Testis (tissue), 3 donors: ENCODE results near the gene ETS2. TPM values are rescaled to one million over a fixed set of nuclear protein-coding genes. Genes with fewer than 3 reads are reported as not detected.
A peak's percentile ranks its signal among the peaks of the same experiment; 100 is the strongest.

ENCODE experiments used
- DNase-seq: peaks from one replicate; pipeline ENCODE4 v3.0.0-alpha.2; 2019
- H3K27ac ChIP-seq, 2 donors: fragments of 200-600 bp; sonication (generic); one replicate each; pipeline ENCODE4 v1.5.1; 2019
- H3K27me3 ChIP-seq: fragments of 200-600 bp; sonication (generic); one replicate; pipeline ENCODE4 v1.5.1; 2019
- H3K36me3 ChIP-seq: fragments of 200-600 bp; sonication (generic); one replicate; pipeline ENCODE4 v1.5.1; 2017; ENCODE audit warnings: low read depth; ENCODE audit errors: missing control alignments
- H3K4me1 ChIP-seq: fragments of 200-600 bp; sonication (generic); one replicate; pipeline ENCODE4 v1.5.1; 2019
- H3K4me3 ChIP-seq, 2 donors: fragments of 200-600 bp; sonication (generic); one replicate each; pipeline ENCODE4 v1.5.1; 2017 to 2019
- H3K9me3 ChIP-seq: fragments of 200-600 bp; sonication (generic); one replicate; pipeline ENCODE4 v1.5.1; 2017
- POLR2A ChIP-seq: fragments of 450-650 bp; IDR thresholded peaks from one replicate; pipeline ENCODE4 v1.6.1; 2017; ENCODE audit warnings: antibody characterized with exemption, mild to moderate bottlenecking, moderate library complexity
- WGBS, 2 donors: methylation state at CpG; one replicate each; pipeline ENCODE4 v1.1.5; 2018; 5-methylcytosine and 5-hydroxymethylcytosine counted together
- intact Hi-C: fragments of 100-400 bp; cut with DNase I; formaldehyde crosslinking; loops from one replicate; pipeline ENCODE4 v1.15.1; 2023; ENCODE audit warnings: low total_unique reads
- polyA plus RNA-seq: library from polyadenylated mRNA; stranded (reverse); fragments of 350-450 nt; fragmentation: Illumina TruSeq; extraction: RNeasy Lipid Tissue Mini Kit (QIAGEN cat#74804); gene quantifications from one replicate; pipeline ENCODE4 v1.2.3, GENCODE V29; 2014; ENCODE audit warnings: low read depth, low replicate concordance; ENCODE audit not compliant: insufficient read depth
- total RNA-seq, 2 donors: library from RNA; depleted of rRNA; stranded (reverse); fragments of >200 nt; gene quantifications; one replicate each; pipeline ENCODE4 v1.2.3, GENCODE V29; 2016
- TF ChIP-seq, protein P1 (sequence below), 3 experiments: fragments of 450-650 bp in 2 of 3; fragments of 200-600 bp in 1 of 3; sonication (generic) in 1 of 3; IDR thresholded peaks; one replicate each; pipeline ENCODE4 v1.5.1; 2016 to 2019; ENCODE audit warnings: antibody characterized with exemption in 3 of 3, mild to moderate bottlenecking in 2 of 3, moderate library complexity in 1 of 3

ETS2 gene
- total and polyA plus RNA-seq, 3 donors from 2014 or later: 13.3 to 19.8 (median 16.2) TPM

DNA sequence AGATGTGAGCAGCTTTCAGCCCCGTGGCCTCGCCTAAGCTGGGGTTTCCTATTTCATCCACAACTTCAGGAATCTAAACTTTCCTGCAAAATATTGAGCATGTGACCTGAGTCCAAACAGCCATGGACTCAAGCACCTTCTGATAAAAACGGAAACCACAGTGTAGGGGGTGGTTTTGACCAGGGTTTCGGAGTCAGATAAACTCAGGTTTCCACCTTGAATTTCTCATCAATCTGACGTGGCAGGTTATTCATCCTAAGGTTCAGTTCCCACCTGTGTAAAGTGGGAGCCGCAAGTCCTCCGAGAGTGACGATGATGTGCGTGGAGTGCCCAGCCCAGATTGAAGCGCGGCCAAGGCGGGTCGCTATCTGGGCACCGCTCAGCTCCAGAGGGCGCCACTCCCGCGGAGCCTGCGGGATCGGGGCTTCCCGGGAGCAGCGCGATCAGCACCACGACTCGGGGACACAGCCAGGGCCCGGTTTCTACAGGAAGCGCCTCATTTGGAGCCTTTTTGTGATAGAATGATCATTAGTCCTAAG, 871 bp upstream of the ETS2 start:
- TF ChIP-seq, protein P1, sequence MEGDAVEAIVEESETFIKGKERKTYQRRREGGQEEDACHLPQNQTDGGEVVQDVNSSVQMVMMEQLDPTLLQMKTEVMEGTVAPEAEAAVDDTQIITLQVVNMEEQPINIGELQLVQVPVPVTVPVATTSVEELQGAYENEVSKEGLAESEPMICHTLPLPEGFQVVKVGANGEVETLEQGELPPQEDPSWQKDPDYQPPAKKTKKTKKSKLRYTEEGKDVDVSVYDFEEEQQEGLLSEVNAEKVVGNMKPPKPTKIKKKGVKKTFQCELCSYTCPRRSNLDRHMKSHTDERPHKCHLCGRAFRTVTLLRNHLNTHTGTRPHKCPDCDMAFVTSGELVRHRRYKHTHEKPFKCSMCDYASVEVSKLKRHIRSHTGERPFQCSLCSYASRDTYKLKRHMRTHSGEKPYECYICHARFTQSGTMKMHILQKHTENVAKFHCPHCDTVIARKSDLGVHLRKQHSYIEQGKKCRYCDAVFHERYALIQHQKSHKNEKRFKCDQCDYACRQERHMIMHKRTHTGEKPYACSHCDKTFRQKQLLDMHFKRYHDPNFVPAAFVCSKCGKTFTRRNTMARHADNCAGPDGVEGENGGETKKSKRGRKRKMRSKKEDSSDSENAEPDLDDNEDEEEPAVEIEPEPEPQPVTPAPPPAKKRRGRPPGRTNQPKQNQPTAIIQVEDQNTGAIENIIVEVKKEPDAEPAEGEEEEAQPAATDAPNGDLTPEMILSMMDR (IDR thresholded peaks at IDR 0.05): peak; percentile 6 to 45 (median 14)
- TF ChIP-seq POLR2A: no peak
- WGBS, 2 donors: 22 to 27% methylated on average over 9 to 26 of the region's 26 CpGs
- no peaks in the 10 kb centered on the region for H3K27me3 ChIP-seq
- peak overlapping the region; percentile 80 to 82 for H3K4me3 ChIP-seq
- no peaks in the 10 kb centered on the region for H3K36me3 ChIP-seq
- peak overlapping the region; percentile 81 to 89 for H3K27ac ChIP-seq
- intact Hi-C loops: no loop called here
- no peaks in the 10 kb centered on the region for H3K9me3 ChIP-seq
- peaks cover 8% of the 10 kb centered on the region for H3K4me1 ChIP-seq
- DNase-seq: peak; percentile 74

DNA sequence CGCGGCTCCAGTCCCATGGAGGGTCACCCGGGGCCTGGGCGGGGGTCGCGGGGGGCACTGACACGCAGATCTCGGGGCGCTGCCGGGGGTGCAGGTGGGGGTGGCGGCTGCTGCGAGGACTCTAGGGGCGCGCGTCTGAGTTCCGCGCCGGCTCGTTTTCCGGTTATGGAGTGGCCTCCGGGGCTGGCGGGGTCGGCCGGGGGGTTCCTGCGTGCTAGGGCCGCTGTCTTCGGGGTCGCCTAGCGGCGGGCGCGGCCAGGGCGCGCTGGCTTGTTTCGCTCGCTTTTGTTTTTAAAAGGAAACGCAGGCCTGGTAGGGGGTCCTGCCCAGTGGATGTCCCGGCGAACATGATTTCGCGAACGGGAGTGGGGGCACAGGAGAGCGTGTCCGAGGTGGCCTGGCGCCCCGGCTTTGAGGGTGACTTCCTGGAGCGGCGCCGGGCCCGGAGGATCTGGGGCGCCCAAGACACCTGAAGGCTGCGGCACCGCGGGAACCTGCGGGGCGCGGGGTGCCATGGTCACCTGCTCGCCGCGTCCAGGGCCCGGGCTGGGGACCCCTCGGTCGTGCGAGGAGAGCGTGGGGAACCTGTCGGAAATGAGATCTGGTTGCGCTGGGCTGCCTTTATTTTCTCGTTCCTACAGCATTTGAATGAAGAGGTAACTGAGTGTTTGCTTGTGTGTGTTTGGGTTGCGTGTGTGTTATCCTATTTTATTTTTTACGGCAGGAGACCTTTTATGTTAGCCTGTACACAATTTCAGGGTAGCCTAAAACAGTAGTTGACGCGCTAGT, 618 bp downstream of the ETS2 start:
- H3K4me1 ChIP-seq: peaks cover 8% of the 10 kb centered on the region
- no peaks in the 10 kb centered on the region for H3K9me3 ChIP-seq
- peak overlapping the region; percentile 81 to 89 for H3K27ac ChIP-seq
- no peaks in the 10 kb centered on the region for H3K27me3 ChIP-seq
- intact Hi-C loops: no loop called here
- no peak for DNase-seq
- H3K36me3 ChIP-seq: no peaks in the 10 kb centered on the region
- TF ChIP-seq POLR2A: no peak
- TF ChIP-seq, protein P1 (IDR thresholded peaks at IDR 0.05): no peak
- 1% methylated on average over 29 to 66 of the region's 72 CpGs for WGBS, 2 donors
- peak overlapping the region; percentile 80 to 82 for H3K4me3 ChIP-seq

DNA sequence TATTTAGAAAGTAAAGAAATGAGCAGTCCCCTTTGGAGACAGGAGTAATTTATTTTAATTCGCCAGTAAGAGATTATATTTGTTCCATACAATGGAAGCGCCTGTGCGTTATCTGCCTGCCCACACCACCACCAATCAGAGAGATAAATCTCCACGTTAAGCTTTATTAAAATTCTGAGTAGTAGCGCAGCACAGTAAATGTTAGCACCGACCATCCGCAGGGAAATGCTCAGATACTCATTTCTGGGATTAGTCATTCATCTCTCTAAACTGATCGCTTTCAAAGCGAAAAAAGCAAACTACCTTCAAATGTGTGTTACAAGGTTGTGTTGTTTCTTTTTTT, 1.2 kb downstream of the ETS2 start:
- intact Hi-C loops: no loop called here
- Histone ChIP-seq H3K4me3 (peak overlapping the region; percentile 80 to 82), H3K4me1 (peaks cover 8% of the 10 kb centered on the region), H3K27me3 (no peaks in the 10 kb centered on the region), H3K9me3 (no peaks in the 10 kb centered on the region), H3K36me3 (no peaks in the 10 kb centered on the region), H3K27ac (peak overlapping the region; percentile 81 to 89)
- DNase-seq: no peak
- no peak for TF ChIP-seq POLR2A
- TF ChIP-seq, protein P1 (IDR thresholded peaks at IDR 0.05): no peak
- WGBS, 2 donors: 7 to 13% methylated on average over 9 of the region's 9 CpGs

DNA sequence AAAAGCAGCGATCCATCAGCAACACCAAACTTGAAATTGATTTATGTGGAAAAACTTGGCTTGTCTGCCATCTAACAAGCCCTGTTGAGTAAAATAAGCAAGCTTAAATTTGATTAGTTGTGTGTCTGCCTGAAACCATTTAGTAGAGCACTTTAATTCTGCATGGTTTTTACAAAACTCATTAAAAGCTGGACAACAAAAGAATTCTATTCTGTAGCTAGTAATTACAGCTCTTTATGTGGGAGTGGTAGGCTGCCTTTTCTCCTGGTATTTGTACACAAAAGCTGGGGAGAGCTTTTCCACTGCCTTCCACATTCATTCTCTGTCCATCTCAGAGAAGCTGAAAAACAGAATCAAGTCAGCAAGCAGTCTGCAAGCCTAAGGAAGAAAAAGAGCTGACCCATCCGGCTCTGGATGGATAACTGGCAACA, 1.7 kb downstream of the ETS2 start:
- H3K9me3 ChIP-seq: no peaks in the 10 kb centered on the region
- H3K27me3 ChIP-seq: no peaks in the 10 kb centered on the region
- TF ChIP-seq, protein P1 (IDR thresholded peaks at IDR 0.05): no peak
- TF ChIP-seq POLR2A: no peak
- H3K36me3 ChIP-seq: no peaks in the 10 kb centered on the region
- intact Hi-C loops: no loop called here
- H3K4me3 ChIP-seq: peak overlapping the region; percentile 80 to 82
- H3K27ac ChIP-seq: peak overlapping the region; percentile 81 to 89
- peaks cover 8% of the 10 kb centered on the region for H3K4me1 ChIP-seq
- no peak for DNase-seq
- WGBS, 2 donors: 24% methylated on average over 2 of the region's 2 CpGs
